CD4-positive, alpha-beta T cell (primary cell): ENCODE results near the gene FAM53B. TPM values are rescaled to one million over a fixed set of nuclear protein-coding genes. Genes with fewer than 3 reads are reported as not detected.

Source experiments
- ATAC-seq: fragments of 200-7000 bp; cut with Tn5 transposase; one replicate; pipeline ENCODE4 v1.10.0; 2022; ENCODE audit warnings: mild to moderate bottlenecking; ENCODE audit not compliant: poor library complexity
- CTCF ChIA-PET: fragments of 350-600 bp; sonication (Branson Sonifier 250); formaldehyde crosslinking; loops from one replicate; lab custom pipeline; 2021; ENCODE audit warnings: antibody characterized with exemption, inconsistent platforms; lab: Charles Lee
- POLR2A ChIA-PET: fragments of 350-600 bp; sonication (Branson Sonifier 250); formaldehyde crosslinking; loops from one replicate; lab custom pipeline; 2021; ENCODE audit warnings: antibody characterized with exemption, inconsistent platforms; lab: Charles Lee
- DNase-seq, 14 experiments: peaks; one replicate each; pipeline ENCODE4 v3.0.0-alpha.2; 2013 to 2020; ENCODE audit warnings: mixed read lengths in 2 of 14
- H3K27ac ChIP-seq, 2 donors: one replicate each; pipeline versions ENCODE4 v1.5.1 to v1.7.0; 2013; ENCODE audit warnings: low read length in 2 of 2, low read depth in 1 of 2, mild to moderate bottlenecking in 1 of 2
- H3K27me3 ChIP-seq, 2 experiments: 1 replicate in 1 of 2; 2 replicates in 1 of 2; pipeline versions ENCODE4 v1.6.1 to v1.7.0; 2013; ENCODE audit warnings: low read length in 2 of 2, control low read depth in 1 of 2, mild to moderate bottlenecking in 1 of 2, moderate library complexity in 1 of 2; ENCODE audit not compliant: insufficient read depth in 2 of 2, control insufficient read depth in 1 of 2
- H3K36me3 ChIP-seq: one replicate; pipeline ENCODE4 v1.6.1; 2013; ENCODE audit warnings: low read length, control low read depth; ENCODE audit not compliant: insufficient read depth
- H3K4me1 ChIP-seq: one replicate; pipeline ENCODE4 v1.6.1; 2013; ENCODE audit warnings: low read length, control low read depth; ENCODE audit not compliant: insufficient read depth
- H3K4me3 ChIP-seq: one replicate; pipeline ENCODE4 v1.5.1; 2013; ENCODE audit warnings: mild to moderate bottlenecking, low read length, moderate library complexity
- H3K9me3 ChIP-seq, 2 experiments: 1 replicate in 1 of 2; 2 replicates in 1 of 2; pipeline versions ENCODE4 v1.6.1 to v1.7.0; 2013; ENCODE audit warnings: low read length in 2 of 2, mild to moderate bottlenecking in 2 of 2, control low read depth in 1 of 2, moderate library complexity in 1 of 2; ENCODE audit not compliant: control insufficient read depth in 1 of 2, insufficient read depth in 1 of 2
- H3K27ac Mint-ChIP-seq: one replicate; pipeline ENCODE4 v1.8.0; 2020; ENCODE audit warnings: mixed read lengths
- H3K27me3 Mint-ChIP-seq: one replicate; pipeline ENCODE4 v1.8.0; 2021; ENCODE audit warnings: mixed read lengths
- H3K36me3 Mint-ChIP-seq: one replicate; pipeline ENCODE4 v1.8.0; 2021; ENCODE audit warnings: low read depth, mixed read lengths
- H3K4me1 Mint-ChIP-seq: one replicate; pipeline ENCODE4 v1.8.0; 2021; ENCODE audit warnings: low read depth, mixed read lengths
- H3K4me3 Mint-ChIP-seq: one replicate; pipeline ENCODE4 v1.8.0; 2020; ENCODE audit warnings: mild to moderate bottlenecking, mixed read lengths
- H3K9me3 Mint-ChIP-seq: one replicate; pipeline ENCODE4 v1.8.0; 2020; ENCODE audit warnings: mixed read lengths
- CTCF ChIP-seq: fragments of 200-600 bp; IDR thresholded peaks from one replicate; pipeline ENCODE4 v1.8.0; 2022; ENCODE audit warnings: antibody characterized with exemption, mild to moderate bottlenecking
- intact Hi-C, 2 experiments: fragments of 100-400 bp; cut with DNase I in 1 of 2; cut with micrococcal nuclease in 1 of 2; formaldehyde crosslinking; loops; one replicate each; pipeline versions ENCODE4 v1.15.1 to v1.9.0; 2023 to 2025; cut with DNase I, micrococcal nuclease
- total RNA-seq, 174 experiments: library from RNA in 2 of 174; stranded (reverse) in 2 of 174; gene quantifications; one replicate each; pipeline ENCODE4 v1.2.3 and lab custom pipeline; 2021 to 2026

FAM53B gene
- total RNA-seq, 2 experiments from 2014 or later = 32.9 to 33.6 TPM

- no peaks in the 10 kb centered on the region for H3K36me3 Mint-ChIP-seq
- Histone ChIP-seq H3K9me3 (peaks cover 0 to 6% of the 10 kb centered on the region in 2 experiments), H3K36me3 (no peaks in the 10 kb centered on the region), H3K4me3 (no peak overlapping the region), H3K4me1 (peaks cover 4% of the 10 kb centered on the region), H3K27me3 (no peaks in the 10 kb centered on the region), H3K27ac (no peak overlapping the region)
- ChIA-PET POLR2A (no interaction called here), CTCF (no interaction called here)
- DNase-seq (no peak), ATAC-seq (no peak)
- H3K9me3 Mint-ChIP-seq = no peaks in the 10 kb centered on the region
- intact Hi-C loops = no loop called here
- H3K27ac Mint-ChIP-seq = no peak overlapping the region
- no peak for TF ChIP-seq CTCF
- H3K27me3 Mint-ChIP-seq = no peaks in the 10 kb centered on the region
- no peak overlapping the region for H3K4me3 Mint-ChIP-seq
- no peaks in the 10 kb centered on the region for H3K4me1 Mint-ChIP-seq
Measured at GRCh38 chr10:124600051-124600880, 143.9 kb downstream of the FAM53B start.

DNA sequence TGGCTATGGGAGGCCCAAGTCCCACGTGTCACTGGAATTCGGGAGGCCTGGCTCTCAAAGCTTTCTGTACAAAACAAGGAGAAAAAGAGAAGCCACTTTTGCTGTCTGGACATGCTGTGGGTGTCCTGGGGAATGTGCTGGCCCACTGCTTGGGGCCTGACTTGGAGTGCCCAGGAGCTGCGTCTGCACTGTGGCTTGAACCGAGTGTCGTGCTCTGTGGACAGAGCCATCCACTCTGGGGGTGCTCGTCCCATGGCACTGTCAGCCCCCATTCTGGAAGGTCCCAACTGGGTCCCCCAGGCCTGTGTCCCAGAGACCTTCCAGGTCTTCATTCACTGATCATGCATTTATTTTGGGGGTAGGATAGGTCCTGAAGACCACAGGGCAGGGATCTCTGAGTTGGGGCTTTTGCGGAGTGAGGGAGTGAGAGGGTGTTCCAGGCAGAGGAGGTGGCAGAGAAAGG is 144.6 kb downstream of the FAM53B start:
- POLR2A ChIA-PET = no interaction called here
- Histone ChIP-seq H3K4me3 (no peak overlapping the region), H3K27ac (no peak overlapping the region), H3K27me3 (no peaks in the 10 kb centered on the region), H3K36me3 (no peaks in the 10 kb centered on the region), H3K9me3 (peaks cover 0 to 10% of the 10 kb centered on the region in 2 experiments), H3K4me1 (peaks cover under 1% of the 10 kb centered on the region)
- no peak overlapping the region for H3K27ac Mint-ChIP-seq
- no peak overlapping the region for H3K4me3 Mint-ChIP-seq
- no peaks in the 10 kb centered on the region for H3K27me3 Mint-ChIP-seq
- TF ChIP-seq CTCF = no peak
- DNase-seq (no peak), ATAC-seq (no peak)
- intact Hi-C loops = no loop called here
- no peaks in the 10 kb centered on the region for H3K4me1 Mint-ChIP-seq
- H3K9me3 Mint-ChIP-seq = no peaks in the 10 kb centered on the region
- no peaks in the 10 kb centered on the region for H3K36me3 Mint-ChIP-seq
- CTCF ChIA-PET = no interaction called here

GRCh38 chr10:124598773-124599587 is 145.2 kb downstream of the FAM53B start:
- no peak overlapping the region for H3K27ac ChIP-seq
- no peaks in the 10 kb centered on the region for H3K36me3 ChIP-seq
- intact Hi-C loops = no loop called here
- Mint-ChIP-seq H3K4me3 (no peak overlapping the region), H3K9me3 (no peaks in the 10 kb centered on the region), H3K4me1 (no peaks in the 10 kb centered on the region), H3K27ac (no peak overlapping the region), H3K27me3 (no peaks in the 10 kb centered on the region), H3K36me3 (no peaks in the 10 kb centered on the region)
- H3K27me3 ChIP-seq = no peaks in the 10 kb centered on the region
- POLR2A ChIA-PET = no interaction called here
- TF ChIP-seq CTCF = no peak
- no peaks in the 10 kb centered on the region for H3K4me1 ChIP-seq
- ATAC-seq (no peak), DNase-seq (no peak)
- CTCF ChIA-PET = no interaction called here
- H3K9me3 ChIP-seq = peaks cover 0 to 10% of the 10 kb centered on the region in 2 experiments
- no peak overlapping the region for H3K4me3 ChIP-seq
